VCaP (cell line): Measurements from ENCODE around the gene FBXO3.
"Not testable (repeated sequence)": the region's sequence is repeated elsewhere in the genome, so short reads cannot be mapped to it uniquely, and the experiment has no call there.

Experiments used
- H3K27ac ChIP-seq: fragments of 450-650 bp; 2 replicates; pipeline ENCODE4 v1.5.1; 2017
- TF ChIP-seq, protein P1 (sequence below): fragments of 450-650 bp; conservative IDR thresholded peaks from 2 replicates; pipeline ENCODE4 v1.5.1; 2017; ENCODE audit warnings: mild to moderate bottlenecking, moderate library complexity

The FBXO3 gene

DNA sequence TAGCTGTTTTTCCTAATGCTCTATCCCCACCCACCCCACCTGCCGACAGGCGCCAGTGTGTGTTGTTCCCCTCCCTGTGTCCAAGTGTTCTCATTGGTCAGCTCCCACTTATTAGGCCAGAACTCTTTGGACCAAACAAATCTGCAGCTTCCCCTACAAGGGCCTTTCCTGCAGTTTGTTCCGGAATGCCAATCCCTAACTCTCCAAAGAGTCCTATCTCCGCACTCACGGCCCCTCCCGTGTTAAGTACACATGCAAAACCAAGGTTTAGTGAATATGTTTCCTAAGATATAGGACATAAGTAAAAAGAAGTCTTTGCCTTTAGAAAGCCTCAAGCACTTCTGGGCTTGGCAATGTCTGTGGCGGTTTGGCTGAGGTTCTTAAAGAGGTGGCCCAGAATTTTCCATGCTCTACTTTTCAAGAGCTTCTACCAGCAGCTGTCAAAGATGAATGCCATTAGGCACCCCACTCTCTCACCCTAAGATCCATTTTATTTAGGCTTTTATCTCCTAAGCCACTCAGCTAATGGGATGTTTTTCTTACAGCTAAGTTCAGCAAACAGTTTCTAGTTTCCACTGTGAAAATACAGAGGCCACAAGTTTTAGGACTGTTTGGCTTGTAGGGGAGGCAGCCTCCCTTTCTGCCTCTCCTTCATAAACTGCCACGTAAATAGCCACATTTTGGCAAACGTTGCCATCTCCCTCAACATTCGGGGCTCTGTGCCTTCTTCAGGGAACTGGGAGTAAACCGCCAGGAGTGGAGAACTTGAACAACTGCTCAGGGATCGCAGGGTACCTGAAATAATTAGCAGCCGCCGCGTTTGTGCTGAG, 39.7 kb downstream of the FBXO3 start:
- peak overlapping the region; percentile 81 for H3K27ac ChIP-seq
- TF ChIP-seq, protein P1, sequence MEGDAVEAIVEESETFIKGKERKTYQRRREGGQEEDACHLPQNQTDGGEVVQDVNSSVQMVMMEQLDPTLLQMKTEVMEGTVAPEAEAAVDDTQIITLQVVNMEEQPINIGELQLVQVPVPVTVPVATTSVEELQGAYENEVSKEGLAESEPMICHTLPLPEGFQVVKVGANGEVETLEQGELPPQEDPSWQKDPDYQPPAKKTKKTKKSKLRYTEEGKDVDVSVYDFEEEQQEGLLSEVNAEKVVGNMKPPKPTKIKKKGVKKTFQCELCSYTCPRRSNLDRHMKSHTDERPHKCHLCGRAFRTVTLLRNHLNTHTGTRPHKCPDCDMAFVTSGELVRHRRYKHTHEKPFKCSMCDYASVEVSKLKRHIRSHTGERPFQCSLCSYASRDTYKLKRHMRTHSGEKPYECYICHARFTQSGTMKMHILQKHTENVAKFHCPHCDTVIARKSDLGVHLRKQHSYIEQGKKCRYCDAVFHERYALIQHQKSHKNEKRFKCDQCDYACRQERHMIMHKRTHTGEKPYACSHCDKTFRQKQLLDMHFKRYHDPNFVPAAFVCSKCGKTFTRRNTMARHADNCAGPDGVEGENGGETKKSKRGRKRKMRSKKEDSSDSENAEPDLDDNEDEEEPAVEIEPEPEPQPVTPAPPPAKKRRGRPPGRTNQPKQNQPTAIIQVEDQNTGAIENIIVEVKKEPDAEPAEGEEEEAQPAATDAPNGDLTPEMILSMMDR: no peak

DNA sequence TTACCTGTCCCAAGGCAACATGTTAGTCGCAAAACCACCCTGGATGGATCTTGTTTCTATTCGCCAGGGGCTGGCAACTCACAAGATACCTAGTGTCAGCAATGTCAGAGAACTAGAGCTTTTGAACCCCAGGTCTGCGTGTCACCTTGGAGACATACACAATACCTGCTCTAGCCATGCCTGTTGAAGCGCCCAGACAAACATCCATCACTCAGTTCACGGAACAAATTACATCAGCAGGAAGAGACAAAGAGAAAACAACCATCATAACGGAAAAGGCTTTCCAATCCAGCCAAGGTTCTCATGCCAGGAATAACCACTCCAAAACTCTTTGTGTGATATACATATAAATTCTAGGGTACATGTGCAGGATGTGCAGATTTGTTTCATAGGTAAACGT, 40.3 kb downstream of the FBXO3 start:
- H3K27ac ChIP-seq: no peak overlapping the region
- TF ChIP-seq, protein P1: no peak

DNA sequence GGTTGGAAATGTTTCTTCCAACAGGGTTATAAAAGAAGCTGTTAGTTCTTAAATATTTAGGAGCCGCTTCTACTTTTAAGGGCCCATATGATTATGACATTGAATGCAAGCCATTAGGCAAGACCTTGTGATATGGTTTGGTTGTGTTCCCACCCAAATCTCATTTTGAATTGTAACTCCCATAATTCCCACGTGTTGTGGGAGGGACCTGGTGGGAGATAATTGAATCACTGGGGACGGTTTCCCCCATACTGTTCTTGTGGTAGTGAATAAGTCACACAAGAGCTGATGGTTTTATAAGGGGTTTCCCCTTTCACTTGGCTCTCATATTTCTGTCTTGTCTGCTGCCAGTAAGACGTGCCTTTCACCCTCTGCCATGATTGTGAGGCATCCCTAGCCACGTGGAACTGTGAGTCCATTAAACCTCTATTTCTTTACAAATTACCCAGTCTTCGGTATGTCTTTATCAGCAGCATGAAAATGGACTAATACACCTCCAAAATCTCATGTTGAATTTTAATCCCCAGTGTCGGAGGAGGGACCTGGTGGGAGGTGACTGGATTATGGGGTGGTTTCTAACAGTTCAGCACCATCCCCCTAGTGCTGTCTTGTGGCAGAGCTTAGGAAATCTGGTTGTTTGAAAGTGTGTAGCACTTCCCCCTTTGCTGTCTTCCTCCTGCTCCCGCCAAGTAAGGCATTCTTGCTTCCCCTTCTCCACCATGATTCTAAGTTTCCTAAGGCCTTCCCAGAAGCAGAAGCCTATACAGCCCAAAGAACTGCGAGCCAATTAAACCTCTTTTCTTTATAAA, 42.4 kb downstream of the FBXO3 start:
- H3K27ac ChIP-seq: no peak overlapping the region
- TF ChIP-seq, protein P1: no peak

DNA sequence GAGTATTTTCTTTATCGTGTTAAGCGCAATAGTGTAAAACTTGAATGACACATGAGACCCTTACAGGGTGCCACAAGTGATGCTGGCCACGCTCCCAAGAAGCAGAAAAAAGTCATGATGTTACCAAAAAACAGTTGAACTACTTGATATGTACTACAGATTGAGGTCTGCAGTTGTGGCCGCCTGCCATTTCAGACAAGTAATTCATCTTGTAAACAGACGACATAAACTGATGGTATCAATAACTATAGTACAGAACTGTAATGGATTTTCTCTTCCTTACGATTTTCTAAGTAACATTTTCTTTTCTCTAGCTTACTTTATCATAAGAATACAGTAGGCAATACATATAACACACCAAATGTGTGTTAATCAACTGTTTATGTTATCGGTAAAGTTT, 43.6 kb downstream of the FBXO3 start:
- H3K27ac ChIP-seq: no peak overlapping the region
- TF ChIP-seq, protein P1: no peak

DNA sequence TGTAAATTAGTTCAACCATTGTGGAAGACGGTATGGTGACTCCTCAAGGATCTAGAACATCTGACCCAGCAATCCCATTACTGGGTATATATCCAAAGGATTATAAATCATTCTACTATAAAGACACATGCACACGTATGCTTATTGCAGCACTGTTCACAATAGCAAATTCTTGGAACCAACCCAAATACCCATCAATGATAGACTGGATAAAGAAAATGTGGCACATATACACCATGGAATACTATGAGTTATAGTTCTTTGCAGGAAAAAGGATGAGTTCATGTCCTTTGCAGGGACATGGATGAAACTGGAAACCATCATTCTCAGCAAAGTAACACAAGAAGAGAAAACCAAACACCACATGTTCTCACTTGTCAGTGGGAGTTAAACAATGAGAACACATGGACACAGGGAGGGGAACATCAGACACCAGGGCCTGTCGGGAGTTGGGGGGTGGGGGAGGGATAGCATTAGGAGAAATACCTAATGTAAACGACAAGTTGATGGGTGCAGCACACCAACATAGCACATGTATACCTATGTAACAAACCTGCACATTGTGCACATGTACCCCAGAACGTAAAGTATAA, 45.2 kb downstream of the FBXO3 start:
- H3K27ac ChIP-seq: not testable (repeated sequence)

DNA sequence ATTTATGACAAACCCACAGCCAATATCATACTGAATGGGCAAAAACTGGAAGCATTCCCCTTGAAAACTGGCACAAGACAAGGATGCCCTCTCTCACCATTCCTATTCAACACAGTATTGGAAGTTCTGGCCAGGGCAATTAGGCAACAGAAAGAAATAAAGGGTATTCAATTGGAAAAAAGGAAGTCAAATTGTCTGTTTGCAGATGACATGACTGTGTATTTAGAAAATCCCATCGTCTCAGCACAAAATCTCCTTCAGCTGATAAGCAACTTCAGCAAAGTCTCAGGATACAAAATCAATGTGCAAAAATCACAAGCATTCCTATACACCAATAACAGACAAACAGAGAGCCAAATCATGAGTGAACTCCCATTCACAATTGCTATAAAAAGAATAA, 46.8 kb downstream of the FBXO3 start:
- H3K27ac ChIP-seq: not testable (repeated sequence)

DNA sequence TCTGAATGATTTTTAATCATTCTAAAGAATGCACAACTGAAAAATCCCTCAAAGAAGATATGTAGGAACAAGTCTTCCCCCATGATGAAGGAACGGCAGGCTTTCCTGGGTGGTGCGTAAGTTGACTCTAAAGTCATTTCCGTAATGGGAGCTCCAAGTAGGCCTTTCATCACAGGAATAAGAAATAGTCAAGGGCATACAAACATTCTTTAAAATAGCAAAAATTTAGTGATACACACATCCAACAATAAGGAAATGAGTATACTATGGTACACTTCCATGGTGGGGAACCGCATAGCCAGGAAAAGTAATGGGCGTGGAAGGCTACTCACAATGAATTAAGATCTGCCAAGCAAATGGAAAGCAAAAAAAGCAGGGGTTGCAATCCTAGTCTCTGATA, 48.8 kb downstream of the FBXO3 start:
- TF ChIP-seq, protein P1: no peak
- H3K27ac ChIP-seq: no peak overlapping the region

DNA sequence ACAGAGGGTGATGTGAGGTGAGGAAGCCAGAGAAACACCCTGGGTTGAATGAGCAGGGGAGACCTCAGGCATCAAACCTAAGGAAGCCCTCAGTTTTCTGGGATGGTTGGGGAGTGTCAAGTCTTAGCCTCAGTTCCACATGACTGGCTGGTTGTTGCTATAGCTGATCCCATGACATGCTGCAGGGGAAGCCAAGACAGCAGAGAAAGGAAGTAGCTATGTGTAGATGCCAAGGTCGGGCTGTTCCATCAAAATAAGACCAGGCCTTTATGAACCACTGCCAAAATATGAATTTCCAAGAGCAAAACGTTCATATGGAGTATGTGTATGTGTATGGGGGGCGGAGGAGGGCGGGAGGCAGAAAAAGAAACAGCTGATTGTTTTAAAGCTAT, 49.7 kb downstream of the FBXO3 start:
- H3K27ac ChIP-seq: no peak overlapping the region
- TF ChIP-seq, protein P1: no peak
